SK-N-SH (cell line): ENCODE results near the gene ALAS1. TPM values are rescaled to one million over a fixed set of nuclear protein-coding genes. Genes with fewer than 3 reads are reported as not detected.
A peak's percentile ranks its signal among the peaks of the same experiment; 100 is the strongest.

ENCODE experiments used
- CTCF ChIA-PET: fragments of 300-600, 350-600 bp; formaldehyde crosslinking; extraction: SDS; loops from one replicate; lab custom pipeline; 2021; lab: Yijun Ruan, JAX
- POLR2A ChIA-PET: fragments of 350-600 bp; sonication (Branson Sonifier 250); formaldehyde crosslinking; extraction: SDS; loops from one replicate; lab custom pipeline; 2020; ENCODE audit warnings: antibody characterized with exemption, inconsistent platforms; lab: Yijun Ruan, JAX
- DNase-seq: peaks from one replicate; pipeline ENCODE4 v3.0.0; 2012
- H2AFZ ChIP-seq: fragments of 200-600 bp; sonication (generic); 2 replicates; pipeline ENCODE4 v1.8.1; 2016; ENCODE audit warnings: antibody characterized with exemption, mild to moderate bottlenecking, low read depth
- H3F3A ChIP-seq: fragments of 200-600 bp; sonication (generic); replicated peaks from 2 replicates; pipeline ENCODE3; 2016; ENCODE audit warnings: antibody characterized with exemption, mild to moderate bottlenecking; ENCODE audit not compliant: insufficient read depth
- H3K27ac ChIP-seq, 2 experiments: fragments of 200-500 bp in 1 of 2; fragments of 200-600 bp in 1 of 2; sonication (Bioruptor generic) in 1 of 2; sonication (generic), shearing (Covaris generic) in 1 of 2; 2 replicates each; pipeline versions ENCODE4 v1.5.1 to v1.6.1; 2014 to 2016; ENCODE audit warnings: low read depth in 2 of 2, inconsistent platforms in 1 of 2, low read length in 1 of 2, mild to moderate bottlenecking in 1 of 2, mixed read lengths in 1 of 2
- H3K27me3 ChIP-seq: fragments of 200-600 bp; sonication (generic), shearing (Covaris generic); 2 replicates; pipeline ENCODE4 v1.6.1; 2016; ENCODE audit warnings: mixed run types; ENCODE audit not compliant: insufficient read depth
- H3K36me3 ChIP-seq, 2 experiments: fragments of 200-500 bp in 1 of 2; fragments of 200-600 bp in 1 of 2; sonication (Bioruptor generic) in 1 of 2; sonication (generic) in 1 of 2; replicated peaks in 1 of 2; 2 replicates each; pipeline versions ENCODE3 to v1.5.1; 2014 to 2016; ENCODE audit warnings: low read length in 1 of 2, mild to moderate bottlenecking in 1 of 2; ENCODE audit not compliant: insufficient read depth in 2 of 2, control insufficient read depth in 1 of 2
- H3K4me1 ChIP-seq, 2 experiments: fragments of 200-500 bp in 1 of 2; fragments of 200-600 bp in 1 of 2; sonication (Bioruptor generic) in 1 of 2; sonication (generic), shearing (Covaris generic) in 1 of 2; 2 replicates each; pipeline versions ENCODE4 v1.5.1 to v1.6.1; 2014 to 2016; ENCODE audit warnings: low read depth in 1 of 2, low read length in 1 of 2, mixed run types in 1 of 2; ENCODE audit not compliant: insufficient read depth in 2 of 2, control insufficient read depth in 1 of 2
- H3K4me2 ChIP-seq: fragments of 200-600 bp; sonication (generic), shearing (Covaris generic); 2 replicates; pipeline ENCODE4 v1.6.1; 2017; ENCODE audit warnings: mixed run types
- H3K4me3 ChIP-seq, 2 experiments: fragments of 200-500 bp in 1 of 2; fragments of 200-600 bp in 1 of 2; sonication (Bioruptor generic) in 1 of 2; sonication (generic), shearing (Covaris generic) in 1 of 2; 2 replicates each; pipeline versions ENCODE4 v1.5.1 to v1.8.1; 2014 to 2016; ENCODE audit warnings: low read depth in 2 of 2, inconsistent platforms in 1 of 2, low read length in 1 of 2, mild to moderate bottlenecking in 1 of 2, mixed read lengths in 1 of 2, moderate library complexity in 1 of 2
- H3K79me2 ChIP-seq: fragments of 200-600 bp; sonication (generic); 2 replicates; pipeline ENCODE4 v1.8.1; 2017; ENCODE audit warnings: mild to moderate bottlenecking; ENCODE audit not compliant: insufficient read depth
- H3K9ac ChIP-seq: fragments of 200-600 bp; sonication (generic); 2 replicates; pipeline ENCODE4 v1.6.1; 2017; ENCODE audit warnings: mixed run types
- H3K9me2 ChIP-seq: fragments of 200-600 bp; sonication (generic); 2 replicates; pipeline ENCODE4 v1.6.1; 2017; ENCODE audit warnings: mixed run types
- H3K9me3 ChIP-seq: fragments of 200-600 bp; sonication (generic); 2 replicates; pipeline ENCODE4 v1.6.1; 2017; ENCODE audit warnings: mixed run types, mild to moderate bottlenecking, moderate library complexity
- H4K20me1 ChIP-seq: fragments of 200-600 bp; sonication (generic); 2 replicates; pipeline ENCODE4 v1.6.1; 2017; ENCODE audit warnings: mild to moderate bottlenecking, mixed run types; ENCODE audit not compliant: insufficient read depth
- CHD2 ChIP-seq: fragments of 150-350 bp; IDR thresholded peaks from 2 replicates; pipeline ENCODE4 v1.6.1; 2018; ENCODE audit warnings: low read length; ENCODE audit not compliant: partially characterized antibody
- ELF1 ChIP-seq: IDR thresholded peaks from 2 replicates; pipeline ENCODE4 v1.4.0; 2012
- EP300 ChIP-seq, 2 experiments: IDR thresholded peaks; 2 replicates each; pipeline versions ENCODE4 v1.4.0 to v1.6.1; 2012; ENCODE audit warnings: borderline replicate concordance in 1 of 2, low read depth in 1 of 2, low read length in 1 of 2
- EZH2phosphoT487 ChIP-seq: fragments of 200-600 bp; sonication (generic); IDR thresholded peaks from 2 replicates; pipeline ENCODE4 v1.6.1; 2017; ENCODE audit warnings: low read depth, mixed run types, mild to moderate bottlenecking, antibody characterized with exemption, moderate library complexity, borderline replicate concordance
- FOSL2 ChIP-seq: IDR thresholded peaks from 2 replicates; pipeline ENCODE4 v1.4.0; 2012; ENCODE audit warnings: low read depth, mild to moderate bottlenecking, moderate library complexity, borderline replicate concordance
- FOXJ3 ChIP-seq: sonication (generic); formaldehyde crosslinking; IDR thresholded peaks from 2 replicates; pipeline ENCODE4 v1.5.1; 2020; ENCODE audit warnings: mild to moderate bottlenecking, missing genetic modification reagents
- FOXM1 ChIP-seq: IDR thresholded peaks from 2 replicates; pipeline ENCODE4 v1.4.0; 2012; ENCODE audit warnings: low read depth, mild to moderate bottlenecking
- GATA2 ChIP-seq: sonication (generic); formaldehyde crosslinking; IDR thresholded peaks from 2 replicates; pipeline ENCODE4 v1.5.0; 2020; ENCODE audit warnings: mild to moderate bottlenecking, missing genetic modification reagents
- JUND ChIP-seq: IDR thresholded peaks from 2 replicates; pipeline ENCODE4 v1.4.0; 2012
- MAX ChIP-seq: IDR thresholded peaks from 2 replicates; pipeline ENCODE4 v1.4.0; 2012; ENCODE audit warnings: low read depth
- MXI1 ChIP-seq: IDR thresholded peaks from 2 replicates; pipeline ENCODE4 v1.6.1; 2012; ENCODE audit warnings: mild to moderate bottlenecking, low read depth, low read length, improper control_type of control experiment
- NFIC ChIP-seq: IDR thresholded peaks from 2 replicates; pipeline ENCODE4 v1.4.0; 2012; ENCODE audit warnings: borderline replicate concordance
- NRF1 ChIP-seq: IDR thresholded peaks from 2 replicates; pipeline ENCODE4 v1.6.1; 2012; ENCODE audit warnings: low read depth, mild to moderate bottlenecking, low read length
- PBX3 ChIP-seq: IDR thresholded peaks from 2 replicates; pipeline ENCODE4; 2012
- POLR2AphosphoS5 ChIP-seq: IDR thresholded peaks from 2 replicates; pipeline ENCODE4 v1.6.1; 2012; ENCODE audit warnings: low read depth, low read length
- RAD21 ChIP-seq: IDR thresholded peaks from 2 replicates; pipeline ENCODE4 v1.6.1; 2012; ENCODE audit warnings: mild to moderate bottlenecking, low read length
- REST ChIP-seq: IDR thresholded peaks from 2 replicates; pipeline ENCODE4 v1.6.1; 2012; ENCODE audit warnings: mild to moderate bottlenecking, low read depth, low read length, moderate library complexity
- RFX5 ChIP-seq: IDR thresholded peaks from 2 replicates; pipeline ENCODE4 v1.6.1; 2012; ENCODE audit warnings: mild to moderate bottlenecking, improper control_type of control experiment, low read length
- RXRA ChIP-seq: IDR thresholded peaks from 2 replicates; pipeline ENCODE4 v1.4.0; 2012; ENCODE audit warnings: low read depth, mild to moderate bottlenecking, borderline replicate concordance
- SIN3A ChIP-seq: IDR thresholded peaks from 2 replicates; pipeline ENCODE4 v1.6.1; 2012; ENCODE audit warnings: low read depth, mild to moderate bottlenecking, low read length, moderate library complexity, borderline replicate concordance
- TAF1 ChIP-seq: IDR thresholded peaks from 2 replicates; pipeline ENCODE4 v1.6.1; 2012; ENCODE audit warnings: low read depth, mild to moderate bottlenecking, low read length, moderate library complexity, borderline replicate concordance
- TCF12 ChIP-seq: IDR thresholded peaks from 2 replicates; pipeline ENCODE4 v1.4.0; 2012
- TEAD4 ChIP-seq: IDR thresholded peaks from 2 replicates; pipeline ENCODE4 v1.4.0; 2012; ENCODE audit warnings: mild to moderate bottlenecking, borderline replicate concordance; ENCODE audit not compliant: insufficient read depth
- USF2 ChIP-seq: fragments of 150-350 bp; IDR thresholded peaks from 2 replicates; pipeline ENCODE4 v1.6.1; 2017; ENCODE audit warnings: antibody characterized with exemption, low read length, low read depth, borderline replicate concordance
- YY1 ChIP-seq: IDR thresholded peaks from 2 replicates; pipeline ENCODE4 v1.4.0; 2012; ENCODE audit warnings: low read depth, mild to moderate bottlenecking
- ZBTB33 ChIP-seq: IDR thresholded peaks from 2 replicates; pipeline ENCODE4 v1.4.0; 2012; ENCODE audit warnings: low read depth, borderline replicate concordance
- WGBS: methylation state at CpG from one replicate; pipeline ENCODE4 v1.1.6; 2017; ENCODE audit warnings: low lambda C conversion rate; 5-methylcytosine and 5-hydroxymethylcytosine counted together
- polyA plus RNA-seq, 3 experiments: library from polyadenylated mRNA; depleted of rRNA; stranded (reverse); fragments of >200 nt; gene quantifications; 2 replicates each; pipeline ENCODE4 v1.2.3, GENCODE V29; 2012

Gene ALAS1
- 42.4 and 47.9 TPM in 2 replicates for polyA plus RNA-seq (2012; rRNA removed)
- polyA plus RNA-seq (2012; cell fraction: cytosol; rRNA removed), result 25.8 and 35.6 TPM in 2 replicates
- 43.9 and 67.3 TPM in 2 replicates for polyA plus RNA-seq (2012; cell fraction: nucleus; rRNA removed)

GRCh38 chr3:52197842-52198625 lies at the start of gene ALAS1:
Gene ALAS1 (plus strand): TSS chr3:52198160. CDS start chr3:52199242, 1,082 bp downstream.
- Histone ChIP-seq H3K36me3 (peaks cover 22 to 27% of the 10 kb centered on the region in 2 experiments), H4K20me1 (no peaks in the 10 kb centered on the region), H3F3A (peaks cover 5% of the 10 kb centered on the region), H3K9ac (peak within 1 kb of the TSS; percentile 81), H3K79me2 (peaks cover 33% of the 10 kb centered on the region), H3K4me1 (peaks cover 7 to 20% of the 10 kb centered on the region in 2 experiments), H2AFZ (peak within 1 kb of the TSS; percentile 95), H3K27ac (peak within 1 kb of the TSS; percentile 57 to 75; a peak in 3 of 4 replicates), H3K9me2 (no peaks in the 10 kb centered on the region), H3K4me3 (peak within 1 kb of the TSS; percentile 87 to 98), H3K4me2 (peak within 1 kb of the TSS; percentile 97), H3K27me3 (no peaks in the 10 kb centered on the region), H3K9me3 (no peaks in the 10 kb centered on the region)
- WGBS, result 4% methylated on average over 31 of the region's 71 CpGs
- CTCF ChIA-PET, result interaction anchor here (2.0 kb wide), 1 partner anchor 22 kb away, joined by 9 read pairs; no protein-coding TSS in a partner anchor
- peak; percentile 99 for DNase-seq
- POLR2A ChIA-PET, result interaction anchor here (0.7 kb wide), 1 partner anchor 44 kb away, joined by 3 read pairs; the partner anchor contains the start of gene POC1A
- TF ChIP-seq RFX5 (no peak), YY1 (no peak), FOSL2 (no peak), JUND (no peak), TAF1 (peak; percentile 31; the same call in 1 of the 2 replicates), TEAD4 (no peak), EP300 (IDR thresholded peaks at IDR 0.05; ENCODE audit: borderline replicate concordance in 1 of 2, low read depth in 1 of 2, low read length in 1 of 2) (no peak), TCF12 (no peak), POLR2AphosphoS5 (peak; percentile 95), NFIC (no peak), NRF1 (peak; percentile 98), RAD21 (peak; percentile 13; the same call in 1 of the 2 replicates), MXI1 (peak; percentile 58; the same call in 1 of the 2 replicates), ZBTB33 (no peak), GATA2 (CRISPR knock-in tag) (no peak), RXRA (no peak), SIN3A (peak; percentile 55; the same call in 1 of the 2 replicates), EZH2phosphoT487 (no peak), PBX3 (no peak), USF2 (no peak), FOXJ3 (no peak), CHD2 (peak; percentile 29), REST (no peak), ELF1 (no peak), FOXM1 (no peak), MAX (no peak)
